ENCODE measurements around the gene MUC7.

DNA sequence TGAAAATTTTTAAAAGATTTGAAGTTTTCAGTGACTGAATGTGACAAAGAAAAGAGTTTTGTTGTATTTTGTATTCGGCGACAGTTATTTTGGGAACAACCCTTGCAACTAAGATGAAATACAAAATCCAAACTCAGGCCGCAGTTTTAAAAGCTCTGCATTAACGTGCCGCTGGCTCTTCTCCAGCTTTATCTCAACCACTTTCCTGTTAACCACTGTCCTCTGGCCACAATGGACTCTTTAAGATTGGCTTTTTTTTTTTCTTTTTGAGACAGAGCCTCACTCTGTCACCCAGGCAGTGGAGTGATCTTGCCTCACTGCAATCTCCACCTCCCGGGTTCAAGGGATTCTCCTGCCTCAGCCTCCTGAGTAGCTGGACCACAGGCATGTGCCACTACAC lies 24.2 kb downstream of the MUC7 start:
- TF ChIP-seq, protein P1, sequence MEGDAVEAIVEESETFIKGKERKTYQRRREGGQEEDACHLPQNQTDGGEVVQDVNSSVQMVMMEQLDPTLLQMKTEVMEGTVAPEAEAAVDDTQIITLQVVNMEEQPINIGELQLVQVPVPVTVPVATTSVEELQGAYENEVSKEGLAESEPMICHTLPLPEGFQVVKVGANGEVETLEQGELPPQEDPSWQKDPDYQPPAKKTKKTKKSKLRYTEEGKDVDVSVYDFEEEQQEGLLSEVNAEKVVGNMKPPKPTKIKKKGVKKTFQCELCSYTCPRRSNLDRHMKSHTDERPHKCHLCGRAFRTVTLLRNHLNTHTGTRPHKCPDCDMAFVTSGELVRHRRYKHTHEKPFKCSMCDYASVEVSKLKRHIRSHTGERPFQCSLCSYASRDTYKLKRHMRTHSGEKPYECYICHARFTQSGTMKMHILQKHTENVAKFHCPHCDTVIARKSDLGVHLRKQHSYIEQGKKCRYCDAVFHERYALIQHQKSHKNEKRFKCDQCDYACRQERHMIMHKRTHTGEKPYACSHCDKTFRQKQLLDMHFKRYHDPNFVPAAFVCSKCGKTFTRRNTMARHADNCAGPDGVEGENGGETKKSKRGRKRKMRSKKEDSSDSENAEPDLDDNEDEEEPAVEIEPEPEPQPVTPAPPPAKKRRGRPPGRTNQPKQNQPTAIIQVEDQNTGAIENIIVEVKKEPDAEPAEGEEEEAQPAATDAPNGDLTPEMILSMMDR (IDR thresholded peaks at IDR 0.05) = no peak
- TF ChIP-seq POLR2A (IDR thresholded peaks at IDR 0.05) = no peak
